ENCODE results near the gene TIMP2. TPM values are rescaled to one million over a fixed set of nuclear protein-coding genes. Genes with fewer than 3 reads are reported as not detected.

Gene TIMP2
- total and polyA plus RNA-seq, 2 donors (not counting 3 experiments of a cell fraction or from before 2014, with no cell fraction given): 138 to 318 TPM

GRCh38 chr17:78966910-78967600 is 41.9 kb upstream of the TIMP2 start:
- no peak for TF ChIP-seq FOS (IDR thresholded peaks at IDR 0.05; ENCODE audit: borderline replicate concordance, insufficient read depth, low read length)
- no peak for TF ChIP-seq JUN (IDR thresholded peaks at IDR 0.05; ENCODE audit: borderline replicate concordance, insufficient read depth, insufficient read length, low read depth)
- TF ChIP-seq EZH2 (IDR thresholded peaks at IDR 0.05; ENCODE audit: borderline replicate concordance, low read depth, low read length, severe bottlenecking): no peak
- no peak for TF ChIP-seq GATA2 (IDR thresholded peaks at IDR 0.05; ENCODE audit: insufficient read depth, insufficient read length, low read depth, low read length)
- POLR2A ChIA-PET: no interaction called here
- intact Hi-C loops (cut with micrococcal nuclease): no loop called here
- no peak for DNase-seq (ENCODE audit: low read depth, low spot score)
- no peak overlapping the region for H3K9ac ChIP-seq (replicated peaks; ENCODE audit: extremely low read depth, insufficient read depth, low read length)
- no TSS peak for BruUV-seq (replicated peaks)
- no peaks in the 10 kb centered on the region for H3K9me1 ChIP-seq (replicated peaks; ENCODE audit: control insufficient read depth, extremely low read depth, insufficient read depth, low read length)
- H3K36me3 ChIP-seq (ENCODE audit: control insufficient read depth in 2 of 2, extremely low read depth in 1 of 2, insufficient read depth in 2 of 2, low read length in 2 of 2): no peaks in the 10 kb centered on the region
- CTCF ChIA-PET: interaction anchor here (0.9 to 9.1 kb wide), 7 partner anchors 11 to 114 kb away, joined by 3 to 171 read pairs (median 4); no protein-coding TSS in a partner anchor
- H2AFZ ChIP-seq (ENCODE audit: low read depth, low read length): no peak overlapping the region
- no peak overlapping the region for H3K4me3 ChIP-seq (replicated peaks in 1 of 3; ENCODE audit: insufficient read depth in 1 of 3, low read depth in 1 of 3, low read length in 3 of 3)
- H3K4me2 ChIP-seq (ENCODE audit: insufficient read depth, low read length): no peak overlapping the region
- no peaks in the 10 kb centered on the region for H3K79me2 ChIP-seq (ENCODE audit: control insufficient read depth, insufficient read depth, low read length)
- dilution Hi-C loops (cut with MboI; ENCODE audit: extremely low pct_ligation_motif_present, low sequenced_read_pairs): no loop called here
- no peaks in the 10 kb centered on the region for H3K4me1 ChIP-seq (ENCODE audit: control insufficient read depth, extremely low read depth, insufficient read depth, low read length)
- no peak for FAIRE-seq
- no peaks in the 10 kb centered on the region for H3K27me3 ChIP-seq (ENCODE audit: control insufficient read depth in 2 of 2, insufficient read depth in 2 of 2, low read length in 2 of 2)
- H4K20me1 ChIP-seq (replicated peaks; ENCODE audit: control insufficient read depth, extremely low read depth, insufficient read depth, low read length): no peaks in the 10 kb centered on the region
- H3K27ac ChIP-seq (ENCODE audit: insufficient read depth, low read depth, low read length): no peak overlapping the region
- no peaks in the 10 kb centered on the region for H3K9me3 ChIP-seq (replicated peaks; ENCODE audit: control insufficient read depth, insufficient read depth, low read length)

GRCh38 chr17:78966123-78966813 is 41.1 kb upstream of the TIMP2 start:
- dilution Hi-C loops (cut with MboI; ENCODE audit: extremely low pct_ligation_motif_present, low sequenced_read_pairs) (no loop called here), intact Hi-C loops (cut with micrococcal nuclease) (no loop called here)
- no peak overlapping the region for H3K4me3 ChIP-seq (replicated peaks in 1 of 3; ENCODE audit: insufficient read depth in 1 of 3, low read depth in 1 of 3, low read length in 3 of 3)
- no peaks in the 10 kb centered on the region for H4K20me1 ChIP-seq (replicated peaks; ENCODE audit: control insufficient read depth, extremely low read depth, insufficient read depth, low read length)
- POLR2A ChIA-PET: no interaction called here
- no peak for TF ChIP-seq JUN (IDR thresholded peaks at IDR 0.05; ENCODE audit: borderline replicate concordance, insufficient read depth, insufficient read length, low read depth)
- TF ChIP-seq FOS (IDR thresholded peaks at IDR 0.05; ENCODE audit: borderline replicate concordance, insufficient read depth, low read length): no peak
- TF ChIP-seq GATA2 (IDR thresholded peaks at IDR 0.05; ENCODE audit: insufficient read depth, insufficient read length, low read depth, low read length): no peak
- TF ChIP-seq EZH2 (IDR thresholded peaks at IDR 0.05; ENCODE audit: borderline replicate concordance, low read depth, low read length, severe bottlenecking): no peak
- TF ChIP-seq MAX (IDR thresholded peaks at IDR 0.05; ENCODE audit: insufficient read depth, insufficient read length): no peak
- TF ChIP-seq MYC (IDR thresholded peaks at IDR 0.05; ENCODE audit: low read depth, low read length): no peak
- TF ChIP-seq POLR2A (IDR thresholded peaks at IDR 0.05; ENCODE audit: low read depth, low read length): no peak
- no peak for TF ChIP-seq CTCF (IDR thresholded peaks at IDR 0.05; ENCODE audit: extremely low read depth in 1 of 2, insufficient read depth in 1 of 2, low read depth in 1 of 2, low read length in 2 of 2)
- TF ChIP-seq POLR2AphosphoS5 (IDR thresholded peaks at IDR 0.05; ENCODE audit: insufficient read depth, low read depth, low read length): no peak
- H3K27ac ChIP-seq (ENCODE audit: insufficient read depth, low read depth, low read length): no peak overlapping the region
- no peaks in the 10 kb centered on the region for H3K79me2 ChIP-seq (ENCODE audit: control insufficient read depth, insufficient read depth, low read length)
- no peaks in the 10 kb centered on the region for H3K9me3 ChIP-seq (replicated peaks; ENCODE audit: control insufficient read depth, insufficient read depth, low read length)
- no TSS peak for BruUV-seq (replicated peaks)
- CTCF ChIA-PET: interaction anchor here (0.9 to 9.1 kb wide), 7 partner anchors 13 to 114 kb away, joined by 3 to 171 read pairs (median 4); no protein-coding TSS in a partner anchor
- DNase-seq (ENCODE audit: low read depth, low spot score) (no peak), FAIRE-seq (no peak)
- H2AFZ ChIP-seq (ENCODE audit: low read depth, low read length): no peak overlapping the region
- no peaks in the 10 kb centered on the region for H3K9me1 ChIP-seq (replicated peaks; ENCODE audit: control insufficient read depth, extremely low read depth, insufficient read depth, low read length)
- H3K9ac ChIP-seq (replicated peaks; ENCODE audit: extremely low read depth, insufficient read depth, low read length): no peak overlapping the region
- H3K4me2 ChIP-seq (ENCODE audit: insufficient read depth, low read length): no peak overlapping the region
- no peaks in the 10 kb centered on the region for H3K27me3 ChIP-seq (ENCODE audit: control insufficient read depth in 2 of 2, insufficient read depth in 2 of 2, low read length in 2 of 2)
- no peaks in the 10 kb centered on the region for H3K36me3 ChIP-seq (ENCODE audit: control insufficient read depth in 2 of 2, extremely low read depth in 1 of 2, insufficient read depth in 2 of 2, low read length in 2 of 2)
- no peaks in the 10 kb centered on the region for H3K4me1 ChIP-seq (ENCODE audit: control insufficient read depth, extremely low read depth, insufficient read depth, low read length)
